Measurements from ENCODE around the gene ARIH1.
"Not testable (repeated sequence)": the region's sequence is repeated elsewhere in the genome, so short reads cannot be mapped to it uniquely, and the experiment has no call there.

Gene ARIH1

GRCh38 chr15:72609862-72610261 lies 135.7 kb downstream of the ARIH1 start:
- DNase-seq = no peak

GRCh38 chr15:72612324-72612723 lies 138.2 kb downstream of the ARIH1 start:
- DNase-seq = not testable (repeated sequence)

GRCh38 chr15:72614810-72615532 lies 140.8 kb downstream of the ARIH1 start:
- no peak for DNase-seq

- DNase-seq = peak; percentile 14
Observed at GRCh38 chr15:72615533-72616233, 141.6 kb downstream of the ARIH1 start.

- DNase-seq = no peak
Observed at GRCh38 chr15:72616491-72617210, 142.5 kb downstream of the ARIH1 start.

DNA sequence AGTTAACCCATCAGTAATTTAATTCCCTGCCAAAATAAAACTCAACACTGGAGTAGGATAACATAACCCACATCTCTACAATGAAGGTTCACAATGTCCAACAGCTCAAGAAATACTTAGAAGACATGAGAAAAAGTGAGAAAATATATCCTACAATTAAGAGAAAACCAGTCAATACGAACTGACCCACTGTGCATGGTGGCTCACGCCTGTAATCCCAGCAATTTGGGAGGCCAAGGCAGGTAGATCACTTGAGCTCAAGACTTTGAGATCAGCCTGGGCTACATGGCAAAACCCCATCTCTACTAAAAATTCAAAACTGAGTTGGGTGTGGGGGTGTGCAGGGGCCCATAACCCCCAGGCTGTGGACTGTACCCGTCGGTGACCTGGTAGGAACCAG lies 149.7 kb downstream of the ARIH1 start:
- DNase-seq = not testable (repeated sequence)

GRCh38 chr15:72626153-72626552 lies 152.0 kb downstream of the ARIH1 start:
- DNase-seq = not testable (repeated sequence)

- DNase-seq = not testable (repeated sequence)
Observed at GRCh38 chr15:72628249-72629067, 154.3 kb downstream of the ARIH1 start.

GRCh38 chr15:72629068-72629570 lies 155.0 kb downstream of the ARIH1 start:
- not testable (repeated sequence) for DNase-seq

DNA sequence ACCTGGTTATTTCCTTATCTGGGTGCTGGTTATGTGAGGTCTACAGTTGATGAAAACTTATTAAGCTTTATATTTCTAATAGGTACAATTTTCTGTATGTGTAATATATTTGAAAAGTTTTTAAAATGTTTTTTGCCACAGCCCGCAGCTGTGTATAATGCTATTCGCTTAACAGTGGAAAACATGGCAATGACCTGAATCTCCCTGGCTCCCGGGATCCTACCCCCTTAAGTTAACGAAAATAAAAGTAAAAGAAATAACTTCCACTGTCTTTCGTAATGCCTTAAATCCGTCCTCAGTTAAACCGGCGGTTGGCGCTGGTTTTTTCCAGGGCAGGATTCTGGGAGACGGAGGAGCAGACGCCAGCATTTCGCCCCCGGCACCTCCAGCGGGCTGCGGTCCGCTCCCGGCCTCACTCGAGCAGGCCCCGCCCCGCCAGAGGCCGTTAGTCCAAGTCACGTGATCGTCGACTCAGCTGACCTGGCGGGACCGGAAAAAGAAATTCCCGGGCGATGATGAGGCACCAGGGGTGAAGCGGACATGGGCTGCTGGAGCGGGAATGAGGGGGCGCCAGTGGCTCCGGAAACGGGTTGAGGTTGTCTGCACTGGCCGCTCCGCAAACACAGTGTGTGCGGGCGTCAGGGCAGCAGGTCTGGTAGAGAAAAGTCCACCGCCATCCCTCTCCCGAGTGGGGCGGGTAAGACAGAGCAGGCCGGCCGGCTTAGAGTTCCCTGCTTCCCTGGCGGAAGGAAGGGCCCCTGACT lies 162.6 kb downstream of the ARIH1 start:
- not testable (repeated sequence) for DNase-seq

- not testable (repeated sequence) for DNase-seq
Observed at GRCh38 chr15:72639759-72640483, 165.8 kb downstream of the ARIH1 start.

DNA sequence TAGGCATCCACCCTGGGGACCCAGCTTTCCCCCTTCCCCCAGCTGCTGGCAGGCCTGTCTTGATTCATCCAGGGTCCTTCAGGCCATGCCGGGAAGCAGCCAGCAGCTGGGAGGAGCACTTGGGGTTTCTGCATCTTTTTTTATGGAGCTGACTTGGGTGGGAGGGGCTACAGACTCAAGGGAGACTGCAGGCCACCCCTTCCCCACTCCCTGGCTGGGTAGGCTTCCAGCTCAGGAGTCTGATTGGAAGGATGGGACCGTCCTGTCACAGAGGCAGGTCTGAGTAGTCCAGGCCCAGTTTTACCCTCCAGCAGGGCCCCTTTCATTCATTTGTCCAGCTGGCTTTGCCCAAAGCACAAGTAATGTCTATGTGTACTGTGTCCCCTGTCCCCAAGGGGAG lies 168.1 kb downstream of the ARIH1 start:
- DNase-seq = not testable (repeated sequence)

DNA sequence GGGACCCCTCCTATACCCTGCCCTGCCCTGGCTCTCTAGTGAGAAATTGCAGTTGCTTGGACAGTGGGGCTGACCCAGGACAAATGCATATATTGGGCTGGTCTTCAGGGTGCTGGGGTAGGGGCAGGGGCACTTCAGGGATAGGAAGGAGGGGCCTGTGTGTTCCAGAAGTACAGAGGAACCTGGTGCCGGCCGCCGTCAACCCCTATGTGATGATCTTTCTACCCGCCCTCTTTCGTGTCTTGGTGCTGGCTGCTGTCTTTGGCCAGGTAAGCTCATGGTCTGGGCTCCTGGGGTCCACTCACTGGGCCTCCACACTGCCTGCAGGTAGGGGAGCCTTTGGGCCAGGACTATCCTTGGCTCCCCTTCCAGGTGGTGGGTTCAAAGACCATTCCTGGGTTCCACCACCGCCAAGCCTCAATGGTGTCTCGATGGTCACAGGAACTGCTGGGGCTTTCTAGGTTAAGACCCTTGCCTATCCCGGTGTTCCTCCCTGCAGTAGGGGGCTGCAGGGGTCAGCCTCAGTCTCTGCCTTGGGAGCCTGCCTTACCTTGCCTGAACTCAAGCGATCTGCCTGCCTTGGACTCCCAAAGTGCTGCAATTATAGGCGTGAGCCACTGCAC lies 174.6 kb downstream of the ARIH1 start:
- not testable (repeated sequence) for DNase-seq
